H9 (cell line): ENCODE data around the gene RNU7-1. TPM values are rescaled to one million over a fixed set of nuclear protein-coding genes. Genes with fewer than 3 reads are reported as not detected.

Experiments
- DNase-seq: peaks from one replicate; pipeline ENCODE4 v3.0.0-alpha.2; 2017
- H2AFZ ChIP-seq: one replicate; pipeline ENCODE4 v1.6.1; 2013; ENCODE audit warnings: mild to moderate bottlenecking, low read length, control low read depth, moderate library complexity
- H2AK5ac ChIP-seq: 2 replicates; pipeline ENCODE4 v1.6.1; 2013; ENCODE audit warnings: low read length, control low read depth, mixed read lengths; ENCODE audit not compliant: insufficient read length
- H2BK120ac ChIP-seq: one replicate; pipeline ENCODE4 v1.6.1; 2013; ENCODE audit warnings: low read depth, mild to moderate bottlenecking, low read length, control low read depth, inconsistent platforms; ENCODE audit not compliant: poor library complexity, severe bottlenecking
- H2BK12ac ChIP-seq: 2 replicates; pipeline ENCODE4 v1.6.1; 2013; ENCODE audit warnings: low read length, control low read depth, mixed read lengths, low read depth; ENCODE audit not compliant: insufficient read length
- H2BK15ac ChIP-seq: 2 replicates; pipeline ENCODE4 v1.6.1; 2013; ENCODE audit warnings: low read depth, low read length, control low read depth
- H2BK20ac ChIP-seq: one replicate; pipeline ENCODE4 v1.6.1; 2013; ENCODE audit warnings: low read depth, mild to moderate bottlenecking, low read length, control low read depth, inconsistent platforms; ENCODE audit not compliant: poor library complexity, severe bottlenecking
- H2BK5ac ChIP-seq: 2 replicates; pipeline ENCODE4 v1.6.1; 2013; ENCODE audit warnings: low read length, control low read depth, mixed read lengths; ENCODE audit not compliant: insufficient read length
- H3K14ac ChIP-seq: 2 replicates; pipeline ENCODE4 v1.6.1; 2013; ENCODE audit warnings: low read length, control low read depth; ENCODE audit not compliant: insufficient read depth
- H3K18ac ChIP-seq: 2 replicates; pipeline ENCODE4 v1.6.1; 2013; ENCODE audit warnings: low read depth, mild to moderate bottlenecking, mixed read lengths, low read length, control low read depth; ENCODE audit not compliant: insufficient read length
- H3K23ac ChIP-seq: 2 replicates; pipeline ENCODE4 v1.6.1; 2013; ENCODE audit warnings: low read length, control low read depth, mixed read lengths, low read depth; ENCODE audit not compliant: insufficient read length
- H3K23me2 ChIP-seq: 2 replicates; pipeline ENCODE4 v1.6.1; 2013; ENCODE audit warnings: low read depth, mild to moderate bottlenecking, mixed read lengths, low read length, control low read depth; ENCODE audit not compliant: insufficient read length, poor library complexity, severe bottlenecking
- H3K27ac ChIP-seq: 2 replicates; pipeline ENCODE4 v1.5.1; 2013; ENCODE audit warnings: low read length, control low read depth, mixed read lengths, low read depth; ENCODE audit not compliant: insufficient read length
- H3K27me3 ChIP-seq: 2 replicates; pipeline ENCODE4 v1.6.1; 2013; ENCODE audit warnings: low read length, control low read depth, inconsistent platforms; ENCODE audit not compliant: insufficient read depth
- H3K4ac ChIP-seq: 2 replicates; pipeline ENCODE4 v1.6.1; 2013; ENCODE audit warnings: low read depth, mild to moderate bottlenecking, control low read depth, inconsistent platforms, low read length, moderate library complexity
- H3K4me1 ChIP-seq: 2 replicates; pipeline ENCODE4 v1.6.1; 2013; ENCODE audit warnings: low read length, control low read depth, inconsistent platforms; ENCODE audit not compliant: insufficient read depth
- H3K4me2 ChIP-seq: 2 replicates; pipeline ENCODE4 v1.6.1; 2013; ENCODE audit warnings: low read length, control low read depth, mixed read lengths; ENCODE audit not compliant: insufficient read length, insufficient read depth
- H3K56ac ChIP-seq: 2 replicates; pipeline ENCODE4 v1.6.1; 2013; ENCODE audit warnings: low read depth, mild to moderate bottlenecking, mixed read lengths, low read length, control low read depth; ENCODE audit not compliant: insufficient read length
- H3K79me1 ChIP-seq: 2 replicates; pipeline ENCODE4 v1.6.1; 2013; ENCODE audit warnings: low read depth, mild to moderate bottlenecking, moderate library complexity, low read length, control low read depth, inconsistent platforms; ENCODE audit not compliant: insufficient read depth, poor library complexity, severe bottlenecking
- H3K79me2 ChIP-seq: 2 replicates; pipeline ENCODE4 v1.6.1; 2013; ENCODE audit warnings: low read length, control low read depth, inconsistent platforms; ENCODE audit not compliant: insufficient read depth
- H3K9ac ChIP-seq: 2 replicates; pipeline ENCODE4 v1.6.1; 2013; ENCODE audit warnings: low read length, control low read depth, mixed read lengths; ENCODE audit not compliant: insufficient read length; ENCODE audit errors: extremely low read depth
- H3K9me3 ChIP-seq: one replicate; pipeline ENCODE4 v1.6.1; 2013; ENCODE audit warnings: low read depth, low read length, inconsistent platforms; ENCODE audit not compliant: control insufficient read depth
- H3T11ph ChIP-seq: one replicate; pipeline ENCODE4 v1.6.1; 2013; ENCODE audit warnings: mild to moderate bottlenecking, low read length, control low read depth, inconsistent platforms
- H4K20me1 ChIP-seq: one replicate; pipeline ENCODE4 v1.6.1; 2013; ENCODE audit not compliant: control insufficient read depth, insufficient read length, insufficient read depth
- H4K5ac ChIP-seq: 2 replicates; pipeline ENCODE4 v1.6.1; 2013; ENCODE audit warnings: low read depth, mild to moderate bottlenecking, mixed read lengths, low read length, control low read depth; ENCODE audit not compliant: insufficient read length
- H4K8ac ChIP-seq: replicated peaks from 2 replicates; pipeline ENCODE4 v1.6.1; 2013; ENCODE audit warnings: low read length, control low read depth, mixed read lengths, low read depth; ENCODE audit not compliant: insufficient read length
- H4K91ac ChIP-seq: 2 replicates; pipeline ENCODE4 v1.6.1; 2013; ENCODE audit warnings: low read depth, mild to moderate bottlenecking, moderate library complexity, mixed read lengths, low read length, control low read depth; ENCODE audit not compliant: insufficient read length
- H3K27ac Mint-ChIP-seq, 3 experiments: 2 replicates in 2 of 3; 3 replicates in 1 of 3; pipeline ENCODE4 v1.8.0; 2020 to 2021; ENCODE audit warnings: mixed read lengths in 3 of 3, mild to moderate bottlenecking in 1 of 3, moderate library complexity in 1 of 3
- H3K27me3 Mint-ChIP-seq: 2 replicates; pipeline ENCODE4 v1.8.0; 2021; ENCODE audit warnings: low read depth, mild to moderate bottlenecking, moderate library complexity, mixed read lengths
- H3K36me3 Mint-ChIP-seq, 3 experiments: 2 replicates in 2 of 3; 3 replicates in 1 of 3; pipeline ENCODE4 v1.8.0; 2020 to 2021; ENCODE audit warnings: low read depth in 3 of 3, mixed read lengths in 3 of 3; ENCODE audit not compliant: insufficient read depth in 1 of 3
- H3K4me1 Mint-ChIP-seq, 2 experiments: 2 replicates each; pipeline ENCODE4 v1.8.0; 2020; ENCODE audit warnings: mixed read lengths in 2 of 2
- H3K4me3 Mint-ChIP-seq, 2 experiments: 2 replicates in 1 of 2; 3 replicates in 1 of 2; pipeline ENCODE4 v1.8.0; 2020 to 2021; ENCODE audit warnings: mild to moderate bottlenecking in 2 of 2, mixed read lengths in 2 of 2, moderate library complexity in 1 of 2
- H3K9me3 Mint-ChIP-seq, 2 experiments: 2 replicates in 1 of 2; 3 replicates in 1 of 2; pipeline ENCODE4 v1.8.0; 2020; ENCODE audit warnings: mild to moderate bottlenecking in 2 of 2, mixed read lengths in 2 of 2, moderate library complexity in 1 of 2
- CTCF ChIP-seq: fragments of 200-600 bp; sonication (generic); conservative IDR thresholded peaks from 3 replicates; pipeline ENCODE4 v1.8.0; 2021; ENCODE audit warnings: antibody characterized with exemption, mild to moderate bottlenecking
- WGBS: extraction: QIAGEN DNeasy Blood & Tissue Kit; methylation state at CpG from one replicate; pipeline ENCODE4 v1.1.7; 2013; ENCODE audit warnings: missing lambda C conversion rate, low lambda C conversion rate, mixed read lengths; ENCODE audit not compliant: insufficient read length; ENCODE audit errors: extremely low coverage; 5-methylcytosine and 5-hydroxymethylcytosine counted together
- total RNA-seq: library from RNA; stranded (reverse); gene quantifications from 2 replicates; pipeline ENCODE4 v1.2.1, GENCODE V29; 2021

Gene RNU7-1
- total RNA-seq, 1 experiment from 2014 or later = not detected

GRCh38 chr12:6960593-6961277, 17.1 kb downstream of the RNU7-1 start:
- Histone ChIP-seq H3K23ac (no peak overlapping the region), H3K18ac (no peak overlapping the region), H4K8ac (no peak overlapping the region), H3T11ph (no peak overlapping the region), H3K23me2 (peaks cover 17% of the 10 kb centered on the region), H4K91ac (peak overlapping the region; percentile 11), H3K9ac (no peak overlapping the region), H2BK20ac (no peak overlapping the region), H3K9me3 (no peaks in the 10 kb centered on the region), H3K4me2 (no peak overlapping the region), H4K20me1 (peaks cover 2% of the 10 kb centered on the region), H3K4me1 (peaks cover 6% of the 10 kb centered on the region; the same call in 1 of the 2 replicates), H3K79me2 (no peaks in the 10 kb centered on the region; the same call in 1 of the 2 replicates), H3K56ac (no peak overlapping the region), H2BK15ac (no peak overlapping the region), H4K5ac (no peak overlapping the region), H2BK5ac (no peak overlapping the region), H3K14ac (no peak overlapping the region; the same call in 1 of the 2 replicates), H3K27ac (no peak overlapping the region), H3K79me1 (no peaks in the 10 kb centered on the region), H2BK120ac (no peak overlapping the region), H2AK5ac (no peak overlapping the region), H3K4ac (no peak overlapping the region), H3K27me3 (no peaks in the 10 kb centered on the region), H2BK12ac (no peak overlapping the region), H2AFZ (no peak overlapping the region)
- TF ChIP-seq CTCF = peak; percentile 41; the same call in 2 of the 3 replicates
- H3K36me3 Mint-ChIP-seq = peaks cover 7 to 23% (median 8%) of the 10 kb centered on the region in 3 experiments; a peak in 6 of 7 replicates
- H3K4me1 Mint-ChIP-seq = peaks cover 43 to 59% of the 10 kb centered on the region in 2 experiments
- H3K9me3 Mint-ChIP-seq = no peaks in the 10 kb centered on the region
- no peak for DNase-seq
- WGBS = no CpG with 5 or more reads among the region's 13 CpGs
- peak overlapping the region in 1 of 2 experiments; percentile 82; a peak in 1 of 5 replicates for H3K4me3 Mint-ChIP-seq
- H3K27ac Mint-ChIP-seq = peak overlapping the region; percentile 67 to 99 (median 98); a peak in 5 of 7 replicates
- no peaks in the 10 kb centered on the region; the same call in 1 of the 2 replicates for H3K27me3 Mint-ChIP-seq
